ENCODE data around the gene RBMS3.

GRCh38 chr3:29332195-29332637 is 51.3 kb downstream of the RBMS3 start:
- TF ChIP-seq CTCF (IDR thresholded peaks at IDR 0.05) (no peak), POLR2A (IDR thresholded peaks at IDR 0.05) (no peak)
